Uterus (tissue), 2 donors: ENCODE results near the gene CD59.

ENCODE experiments used
- CTCF ChIP-seq, 4 experiments: fragments of 200-600 bp in 2 of 4; fragments of 450-650 bp in 2 of 4; sonication (generic) in 2 of 4; IDR thresholded peaks; one replicate each; pipeline ENCODE4 v1.5.1; 2016 to 2019; ENCODE audit warnings: antibody characterized with exemption in 4 of 4, mild to moderate bottlenecking in 2 of 4, moderate library complexity in 1 of 4
- POLR2A ChIP-seq, 2 donors: fragments of 450-650 bp; IDR thresholded peaks; one replicate each; pipeline ENCODE4 v1.6.1; 2016; ENCODE audit warnings: antibody characterized with exemption in 2 of 2, mild to moderate bottlenecking in 1 of 2, moderate library complexity in 1 of 2

GRCh38 chr11:33721984-33722383 is 14.2 kb downstream of the CD59 start:
- TF ChIP-seq CTCF (IDR thresholded peaks at IDR 0.05), result no peak
- TF ChIP-seq POLR2A (IDR thresholded peaks at IDR 0.05), result no peak
